Activated CD4-positive, alpha-beta T cell treated with anti-CD3 and anti-CD28 coated beads, Interleukin-10, Interleukin-2, amounts not matched to agents 100 ng/mL and 50 ng/mL, durations not matched to agents 16 hours and 8 hours (primary cell): ENCODE results near the gene SPTBN1.

Experiments
- DNase-seq: peaks from one replicate; pipeline ENCODE4 v3.0.0-alpha.2; 2020

The SPTBN1 gene

GRCh38 chr2:54660752-54661151, 204.6 kb downstream of the SPTBN1 start:
- DNase-seq = no peak

GRCh38 chr2:54663424-54664030, 207.4 kb downstream of the SPTBN1 start:
- DNase-seq = no peak

- DNase-seq = no peak
Measured at GRCh38 chr2:54664238-54664786, 208.2 kb downstream of the SPTBN1 start.

GRCh38 chr2:54665436-54665856, 209.3 kb downstream of the SPTBN1 start:
- DNase-seq = peak; percentile 66

GRCh38 chr2:54666131-54666633, 210.1 kb downstream of the SPTBN1 start:
- no peak for DNase-seq

- DNase-seq = no peak
Measured at GRCh38 chr2:54666634-54667265, 210.6 kb downstream of the SPTBN1 start.

- DNase-seq = no peak
Measured at GRCh38 chr2:54667266-54667639, 211.1 kb downstream of the SPTBN1 start.

GRCh38 chr2:54667726-54668650, 211.9 kb downstream of the SPTBN1 start:
- no peak for DNase-seq

GRCh38 chr2:54668711-54669110, 212.6 kb downstream of the SPTBN1 start:
- DNase-seq = no peak

GRCh38 chr2:54669677-54670484, 213.8 kb downstream of the SPTBN1 start:
- DNase-seq = no peak

GRCh38 chr2:54670485-54671009, 214.4 kb downstream of the SPTBN1 start:
- no peak for DNase-seq

GRCh38 chr2:54671010-54671409, 214.9 kb downstream of the SPTBN1 start:
- DNase-seq = no peak

GRCh38 chr2:54671875-54672589, 215.9 kb downstream of the SPTBN1 start:
- DNase-seq = no peak

- DNase-seq = no peak
Measured at GRCh38 chr2:54672590-54673456, 216.7 kb downstream of the SPTBN1 start.

- peak; percentile 71 for DNase-seq
Measured at GRCh38 chr2:54673501-54673998, 217.4 kb downstream of the SPTBN1 start.

- DNase-seq = no peak
Measured at GRCh38 chr2:54675281-54675680, 219.2 kb downstream of the SPTBN1 start.

- no peak for DNase-seq
Measured at GRCh38 chr2:54675738-54676137, 219.6 kb downstream of the SPTBN1 start.

- DNase-seq = no peak
Measured at GRCh38 chr2:54676656-54677055, 220.5 kb downstream of the SPTBN1 start.

GRCh38 chr2:54677476-54678265, 221.5 kb downstream of the SPTBN1 start:
- no peak for DNase-seq
